Adipose tissue (tissue), 3 donors: Measurements from ENCODE around the gene ACBD6. TPM values are rescaled to one million over a fixed set of nuclear protein-coding genes. Genes with fewer than 3 reads are reported as not detected.

ENCODE experiments used
- H3K27ac ChIP-seq: one replicate; pipeline ENCODE4 v1.5.1; 2013; ENCODE audit warnings: low read depth, low read length
- WGBS, 3 donors: extraction: QIAGEN DNeasy Blood & Tissue Kit; methylation state at CpG; one replicate each; pipeline ENCODE4 v1.1.7; 2013; 5-methylcytosine and 5-hydroxymethylcytosine counted together
- polyA plus RNA-seq, 3 donors: library from polyadenylated mRNA; stranded (reverse); fragments of 200-250 nt; gene quantifications; one replicate each; pipeline ENCODE4 v1.2.3, GENCODE V29; 2013
- donor health status: healthy with polysubstance abuse.
- donor health status: Bipolar disorder and iron deficiency.
- donor health status: healthy.

ACBD6 gene
- polyA plus RNA-seq, 3 donors: 17.9 to 27.4 (median 23.4) TPM

DNA sequence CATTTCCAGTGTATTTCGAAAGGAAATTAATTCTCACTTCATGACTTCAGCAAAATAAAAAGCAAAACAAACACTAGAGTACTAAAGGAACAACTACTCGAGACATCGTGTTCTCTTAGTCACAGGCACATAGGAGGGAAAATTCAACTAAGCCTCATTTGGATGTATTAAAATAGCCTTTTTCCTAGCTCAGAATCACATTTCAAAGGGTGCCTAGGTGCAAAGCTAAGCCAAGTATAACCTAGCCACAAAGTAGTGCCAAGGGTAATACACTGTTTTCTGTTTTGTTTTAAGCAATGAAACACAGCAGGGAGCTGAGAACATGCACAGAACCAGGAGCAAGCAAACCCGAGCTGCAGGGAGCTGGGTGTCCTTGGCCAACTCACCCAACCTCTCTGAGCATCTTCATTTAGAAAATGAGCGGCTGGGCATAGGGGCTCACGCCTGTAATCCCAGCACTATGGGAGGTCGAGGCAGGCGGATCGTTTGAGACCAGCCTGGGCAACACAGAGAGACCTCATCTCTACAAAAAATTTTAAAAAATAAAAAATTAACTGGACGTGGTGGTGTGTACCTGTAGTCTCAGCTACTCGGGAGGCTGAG lies 26.6 kb upstream of the ACBD6 start:
- no peak overlapping the region for H3K27ac ChIP-seq
- whole genome bisulfite sequencing, 3 donors: 88 to 89% (median 88%) methylated on average over 11 of the region's 11 CpGs

DNA sequence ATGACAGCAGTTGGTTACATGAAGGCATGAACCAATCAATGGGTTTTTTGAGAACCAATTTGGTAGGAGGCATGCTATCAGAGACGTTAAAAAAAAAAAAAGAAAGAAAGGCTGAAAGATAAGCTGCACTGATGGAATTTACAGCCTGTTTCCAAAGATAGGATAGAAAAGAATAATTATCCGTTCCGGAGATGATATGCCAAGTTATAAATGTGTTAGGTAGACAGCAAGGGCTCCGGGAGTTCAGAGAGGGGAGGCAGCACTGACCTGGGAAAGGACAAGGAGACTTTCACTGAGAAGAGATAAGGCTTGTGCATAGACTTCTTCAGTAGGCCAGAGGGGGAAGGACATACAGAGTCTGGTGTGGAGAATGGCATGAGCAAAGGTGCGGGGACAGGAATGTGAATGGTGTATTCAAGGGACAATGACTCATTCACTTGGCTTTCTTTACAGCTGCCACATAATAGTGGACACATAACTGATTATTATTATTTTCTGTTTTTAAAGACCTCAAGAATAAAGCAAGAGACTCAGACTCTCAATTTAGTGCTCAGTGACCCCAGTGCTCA lies 24.8 kb upstream of the ACBD6 start:
- WGBS, 3 donors: 66 to 72% (median 69%) methylated on average over 5 of the region's 5 CpGs
- H3K27ac ChIP-seq: no peak overlapping the region

DNA sequence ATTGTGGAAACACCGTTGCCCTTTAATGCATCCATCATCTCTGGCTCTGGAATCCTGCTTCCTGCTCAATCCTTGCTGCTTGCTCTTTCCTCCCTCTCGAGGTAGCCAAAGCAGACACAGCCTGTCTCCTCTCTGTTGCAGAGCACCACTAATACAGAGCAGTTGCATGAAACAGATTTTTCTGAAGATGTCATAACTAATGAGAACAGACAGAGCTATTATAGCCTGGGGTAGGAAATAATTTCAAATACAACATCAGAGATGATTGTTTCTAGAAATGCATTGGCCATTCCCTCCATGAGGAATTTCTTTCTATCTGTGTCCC lies 23.3 kb upstream of the ACBD6 start:
- no peak overlapping the region for H3K27ac ChIP-seq
- 22 to 51% (median 27%) methylated on average over 2 of the region's 2 CpGs for WGBS, 3 donors

DNA sequence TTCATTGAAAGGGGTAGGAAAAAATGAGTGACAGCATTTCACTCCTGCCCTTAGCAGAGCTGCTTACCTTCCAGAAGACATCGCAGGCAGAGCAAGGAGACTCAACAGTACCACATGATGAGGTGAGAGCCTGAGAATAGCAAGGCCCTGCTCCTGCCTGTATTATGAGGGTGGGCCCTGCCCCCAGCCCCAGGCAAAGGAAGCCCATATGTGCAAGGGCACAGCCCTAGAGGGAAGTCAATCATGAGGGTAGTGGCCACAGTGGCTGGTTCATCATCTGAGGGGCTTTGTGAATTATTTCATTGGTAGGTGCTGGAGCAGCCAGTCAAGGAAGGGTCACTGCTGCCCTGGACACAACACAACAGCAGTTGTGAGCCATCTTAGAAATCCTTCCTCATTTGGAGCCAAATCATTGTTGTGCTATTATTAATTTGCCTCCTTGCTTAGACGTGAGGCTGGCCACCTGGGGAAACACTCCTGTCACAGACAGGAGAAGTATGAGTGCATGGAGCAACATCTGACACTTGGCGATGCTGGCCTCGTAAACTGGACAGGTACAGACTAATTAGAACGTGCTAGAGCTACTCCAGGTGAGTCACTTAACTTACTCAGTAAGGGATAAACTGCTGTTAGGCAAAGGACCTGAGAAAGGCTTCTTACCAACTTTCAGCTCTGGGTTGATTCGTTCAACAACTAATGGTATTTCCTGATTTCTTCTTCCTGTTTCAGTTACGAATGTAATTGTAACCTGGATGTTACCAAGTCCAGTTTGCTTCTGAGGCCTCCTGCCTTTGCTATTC lies 22.7 kb upstream of the ACBD6 start:
- WGBS, 3 donors: 59 to 76% (median 60%) methylated on average over 7 of the region's 7 CpGs
- no peak overlapping the region for H3K27ac ChIP-seq

DNA sequence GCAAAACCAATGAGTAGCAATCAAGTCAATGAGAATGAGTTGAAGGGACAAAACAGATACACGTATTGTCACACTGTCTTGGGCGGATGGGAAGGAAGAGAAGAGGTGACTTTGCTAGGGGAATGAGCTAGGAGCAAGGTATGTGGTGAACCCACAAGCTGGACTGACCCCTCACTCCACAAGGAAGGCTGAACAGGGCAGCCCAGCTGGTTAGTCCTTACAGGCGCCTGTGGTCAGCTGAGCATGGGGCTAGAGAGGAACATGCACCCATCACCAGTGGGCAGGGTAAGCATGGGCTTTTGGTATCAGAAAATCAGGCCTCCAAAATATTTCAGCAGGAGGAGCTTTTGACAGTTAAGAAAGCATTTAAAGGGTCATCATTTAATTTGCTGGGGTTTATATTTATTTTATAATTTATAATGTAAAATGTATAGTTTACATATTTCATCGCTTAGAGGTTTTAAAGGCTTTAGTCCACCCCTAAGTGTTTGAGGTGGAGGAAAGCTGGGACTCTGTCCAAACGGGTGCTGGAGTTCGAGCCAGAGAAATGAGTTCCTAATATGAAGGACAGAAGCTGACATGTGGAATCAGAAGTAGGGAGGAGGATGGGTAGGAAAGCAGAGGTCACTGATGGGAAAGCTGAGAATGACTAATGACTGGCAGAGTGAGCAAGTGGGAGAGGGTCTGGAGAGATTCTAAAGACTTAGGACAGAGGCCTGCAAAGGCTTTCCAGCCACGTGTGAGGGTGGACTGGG lies 22.0 kb upstream of the ACBD6 start:
- 83 to 86% (median 85%) methylated on average over 7 of the region's 7 CpGs for WGBS, 3 donors
- no peak overlapping the region for H3K27ac ChIP-seq

DNA sequence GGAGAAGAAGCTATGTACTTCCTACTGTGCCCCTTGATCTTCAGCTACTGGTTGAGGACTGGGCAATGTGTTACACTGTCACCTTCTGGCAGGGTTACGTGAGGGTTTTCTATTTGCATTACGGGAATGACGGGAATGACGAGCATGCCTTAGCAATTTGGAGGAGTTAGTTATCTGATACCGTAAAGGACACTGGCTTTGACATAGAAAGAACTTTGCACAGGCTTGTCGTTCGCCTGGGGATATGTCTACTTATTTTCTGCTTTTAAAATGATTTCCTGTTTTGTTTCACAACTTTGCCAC lies 19.8 kb upstream of the ACBD6 start:
- 28 to 81% (median 76%) methylated on average over 7 of the region's 7 CpGs for WGBS, 3 donors
- H3K27ac ChIP-seq: no peak overlapping the region

DNA sequence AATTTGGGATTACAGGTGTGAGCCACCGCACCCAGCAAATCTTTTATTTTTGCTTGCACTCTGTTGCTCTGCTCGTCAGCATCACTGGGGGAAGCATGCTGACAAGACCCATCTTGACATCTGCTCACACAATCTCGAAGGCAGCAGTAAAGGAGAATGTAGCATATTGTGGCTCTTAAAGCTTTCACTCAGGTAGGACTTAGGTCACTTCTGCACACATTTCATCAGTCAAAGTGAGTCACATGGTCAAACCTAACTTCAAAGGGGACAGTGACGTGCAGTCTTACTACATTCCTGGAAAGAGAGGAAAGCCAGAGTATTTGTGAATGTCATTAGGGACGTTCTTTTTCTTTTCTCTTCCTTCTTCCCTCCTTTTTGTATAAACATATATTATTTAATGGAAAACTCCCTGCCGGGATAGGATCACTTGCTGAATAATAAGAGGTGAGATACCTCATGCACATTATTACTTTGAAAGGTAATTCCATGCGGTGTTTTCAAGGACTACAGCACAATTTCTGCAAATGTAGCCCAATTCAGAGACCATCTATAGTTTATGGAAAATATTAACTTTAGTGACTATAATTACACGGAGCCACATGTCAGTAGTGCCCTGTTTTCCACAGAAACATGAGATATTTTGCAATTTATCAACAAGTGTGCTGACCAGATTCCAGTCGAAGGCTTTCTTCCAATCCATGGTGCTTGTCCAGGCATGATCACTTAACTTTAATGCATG lies 19.3 kb upstream of the ACBD6 start:
- WGBS, 3 donors: 57 to 68% (median 58%) methylated on average over 9 of the region's 9 CpGs

DNA sequence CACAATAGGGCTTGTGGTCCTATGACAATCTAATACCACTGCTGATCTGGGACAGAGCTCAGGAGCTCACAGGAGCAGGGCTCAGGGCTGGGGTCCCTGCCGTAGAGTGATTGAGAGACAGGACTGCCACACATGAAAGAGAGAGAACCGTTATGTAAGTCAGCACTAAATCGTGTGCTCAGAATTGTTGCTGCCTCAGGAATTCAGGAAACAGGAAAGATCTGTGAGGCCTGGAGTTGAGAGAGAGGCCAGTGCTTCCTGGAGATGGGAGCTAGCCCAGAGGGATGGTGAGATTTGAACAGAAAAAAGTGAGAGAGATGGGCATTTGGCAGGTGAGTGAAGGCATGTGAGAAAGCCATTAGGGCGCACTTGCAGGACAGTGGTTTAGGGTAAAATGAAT lies 17.5 kb upstream of the ACBD6 start:
- no peak overlapping the region for H3K27ac ChIP-seq
- WGBS, 3 donors: 34 to 59% (median 46%) methylated on average over 4 of the region's 4 CpGs

More for the DNA sequence above, 19.3 kb upstream of the ACBD6 start:
- no peak overlapping the region for H3K27ac ChIP-seq

DNA sequence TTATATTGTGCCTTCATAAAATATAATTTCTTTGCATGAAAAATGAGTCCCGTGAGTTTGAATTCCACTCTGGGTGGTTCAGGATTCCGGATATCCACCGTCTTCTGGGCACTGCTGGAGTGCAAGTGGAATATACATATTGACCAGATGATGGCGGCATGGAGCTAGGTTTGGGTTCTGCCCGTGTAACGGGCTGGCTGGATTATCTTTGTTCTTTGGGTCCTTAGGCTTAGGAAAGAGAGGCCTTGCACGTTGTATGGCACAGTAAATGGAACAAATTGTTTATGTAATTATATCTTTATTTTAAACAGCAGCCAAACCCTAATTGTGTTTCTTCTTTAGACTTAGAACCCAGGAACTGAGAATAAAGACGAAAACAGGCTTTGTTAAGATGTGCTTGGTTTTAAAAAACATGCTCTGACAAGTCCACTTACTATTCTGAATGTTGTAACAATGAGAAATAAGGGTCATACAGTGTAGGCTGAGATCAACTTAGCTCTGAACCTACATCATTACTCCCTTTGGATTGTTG lies 13.5 kb upstream of the ACBD6 start:
- no peak overlapping the region for H3K27ac ChIP-seq
- WGBS, 3 donors: 14 to 16% (median 15%) methylated on average over 8 of the region's 8 CpGs

DNA sequence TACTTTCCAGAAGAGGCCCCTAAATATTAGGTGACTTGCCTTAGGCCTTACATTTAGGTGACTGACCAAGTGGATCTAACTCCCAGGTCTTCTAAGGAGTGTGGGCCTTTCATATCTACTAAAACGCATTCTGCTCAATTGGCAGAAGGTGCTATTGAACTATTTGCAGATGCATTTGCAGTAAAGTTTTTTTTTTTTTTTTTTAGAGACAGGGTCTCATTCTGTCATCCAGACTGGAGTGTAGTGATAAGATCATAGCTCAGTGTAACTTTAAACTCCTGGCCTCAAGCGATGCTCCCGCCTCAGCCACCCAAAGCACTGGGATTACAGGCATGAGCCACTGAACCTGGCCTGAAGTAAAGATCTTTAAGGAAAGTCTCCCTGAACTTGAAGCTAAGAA lies 13.0 kb upstream of the ACBD6 start:
- H3K27ac ChIP-seq: no peak overlapping the region
- 33 to 37% (median 34%) methylated on average over 3 of the region's 3 CpGs for WGBS, 3 donors

DNA sequence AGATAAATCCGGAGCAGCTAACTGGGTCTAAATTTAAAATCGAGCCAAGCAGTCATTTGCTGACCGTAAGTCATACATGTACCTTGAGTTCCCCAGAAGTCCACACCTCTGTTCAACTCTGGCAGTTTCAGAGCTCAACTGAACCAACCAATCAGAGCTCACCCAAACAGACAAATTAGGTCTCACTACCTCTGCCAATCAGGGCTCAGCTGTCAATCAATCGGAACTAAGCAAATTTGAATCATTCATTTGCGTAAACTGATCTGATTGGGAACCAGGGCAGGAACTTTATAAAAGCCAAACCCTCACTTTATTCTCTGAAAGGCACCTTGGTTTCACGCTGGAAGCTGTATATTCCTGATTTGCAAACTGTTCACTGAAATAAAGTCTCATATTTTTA lies 11.2 kb upstream of the ACBD6 start:
- H3K27ac ChIP-seq: no peak overlapping the region
- 77 to 79% (median 79%) methylated on average over 6 of the region's 6 CpGs for WGBS, 3 donors

DNA sequence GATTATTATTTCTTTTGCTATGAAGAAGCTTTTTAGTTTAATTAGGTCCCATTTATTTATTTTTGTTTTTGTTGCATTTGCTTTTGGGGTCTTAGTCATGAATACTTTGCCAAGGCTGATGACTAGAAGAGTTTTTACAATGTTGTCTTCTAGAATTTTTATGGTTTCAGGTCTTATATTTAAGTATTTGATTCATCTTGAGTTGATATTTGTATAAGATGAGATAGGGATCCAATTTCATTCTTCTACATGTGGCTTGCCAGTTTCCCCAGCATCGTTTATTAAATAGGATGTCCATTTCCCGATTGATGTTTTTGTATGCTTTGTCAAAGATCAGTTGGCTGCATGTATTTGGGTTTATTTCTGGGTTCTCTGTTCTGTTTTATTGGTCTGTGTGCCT lies 8.5 kb upstream of the ACBD6 start:
- 94 to 99% (median 94%) methylated on average over 2 of the region's 2 CpGs for WGBS, 3 donors
- H3K27ac ChIP-seq: no peak overlapping the region

DNA sequence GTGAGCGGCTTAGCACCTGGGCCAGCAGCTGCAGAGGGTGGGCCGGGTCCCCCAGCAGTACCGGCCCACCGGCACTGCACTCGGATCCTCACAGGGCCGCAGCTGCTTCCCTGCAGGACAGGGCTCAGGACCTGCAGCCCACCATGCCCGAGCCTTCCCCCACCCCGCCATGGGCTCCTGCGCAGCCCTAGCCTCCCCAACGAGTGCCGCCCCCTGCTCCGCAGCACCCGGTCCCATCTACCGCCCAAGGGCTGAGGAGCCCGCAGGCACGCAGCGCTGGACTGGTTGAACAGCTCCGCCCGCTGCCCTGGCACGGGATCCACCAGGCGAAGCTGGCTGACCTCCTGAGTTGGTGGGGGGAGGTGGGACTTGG lies 6.3 kb upstream of the ACBD6 start:
- H3K27ac ChIP-seq: no peak overlapping the region
- WGBS, 3 donors: 95 to 97% (median 95%) methylated on average over 18 to 21 of the region's 21 CpGs

DNA sequence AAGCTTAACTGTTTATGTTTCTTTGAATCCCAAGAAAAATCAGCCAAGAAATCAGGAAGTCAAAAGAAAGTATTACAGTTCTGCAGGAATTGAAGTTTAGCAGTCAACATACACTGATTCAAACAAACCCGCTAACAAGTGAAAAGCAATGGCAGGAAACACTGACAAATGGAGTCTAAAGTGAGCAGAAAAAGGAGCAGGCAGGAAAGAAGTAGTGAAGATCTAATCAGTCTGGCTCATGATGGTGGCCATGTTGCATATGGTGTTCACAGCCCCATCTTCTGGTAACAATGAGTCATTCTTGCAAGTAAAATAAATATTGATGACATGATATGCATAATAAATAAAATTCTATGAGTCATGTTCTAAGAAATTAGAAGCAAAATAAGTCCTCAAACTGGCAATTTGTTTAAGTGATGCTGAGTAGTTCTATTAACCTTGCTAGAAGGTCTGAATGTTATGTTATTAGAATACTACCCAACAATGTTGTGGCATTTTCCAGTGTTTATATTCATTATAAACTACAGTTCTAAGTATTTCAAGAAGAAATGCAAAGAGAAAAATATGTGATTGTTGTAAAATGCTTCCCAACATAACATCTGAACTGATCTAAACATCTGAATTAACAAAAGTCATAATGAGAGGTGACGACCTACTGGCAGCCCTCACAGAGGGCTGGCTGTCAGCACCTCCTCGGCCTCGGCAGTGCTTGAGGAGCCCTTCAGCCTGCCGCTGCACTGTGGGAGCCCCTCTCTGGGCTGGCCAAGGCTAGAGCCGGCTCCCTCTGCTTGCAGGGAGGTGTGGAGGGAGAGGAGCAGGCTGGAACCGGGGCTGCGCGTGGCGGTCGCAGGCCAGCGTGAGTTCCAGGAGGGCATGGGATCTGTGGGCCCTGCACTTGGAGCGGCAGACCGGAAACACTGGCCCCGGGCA lies 5.7 kb upstream of the ACBD6 start:
- H3K27ac ChIP-seq: no peak overlapping the region
- WGBS, 3 donors: 92 to 93% (median 92%) methylated on average over 15 of the region's 15 CpGs

DNA sequence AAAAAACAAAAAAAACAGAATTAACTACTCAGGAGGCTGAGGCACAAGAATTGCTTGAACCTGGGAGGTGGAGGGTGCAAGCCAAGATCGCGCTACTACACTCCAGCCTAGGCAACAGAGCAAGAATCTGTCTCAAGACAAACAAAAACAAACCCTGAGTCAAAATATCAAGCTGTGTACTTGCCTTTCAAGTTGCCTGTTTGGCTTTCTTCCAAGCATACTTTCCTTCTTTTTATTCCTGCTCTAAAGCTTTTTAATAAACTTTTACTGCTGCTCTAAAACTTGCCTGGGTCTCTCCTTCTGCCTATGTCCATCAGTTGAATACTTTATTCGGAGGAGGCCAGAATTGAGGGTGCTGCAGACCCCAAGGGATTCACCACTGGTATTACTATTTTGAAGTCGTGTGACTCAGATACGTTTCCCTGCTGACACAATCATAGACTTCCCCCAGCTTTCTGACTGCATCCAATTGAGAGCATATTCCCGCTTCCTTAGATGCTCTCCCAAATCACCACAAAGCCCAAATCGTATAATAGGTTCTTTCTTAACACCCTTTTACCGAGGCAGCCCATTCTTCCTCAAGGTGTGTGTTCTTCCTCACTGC lies 3.5 kb upstream of the ACBD6 start:
- 69 to 80% (median 74%) methylated on average over 8 of the region's 8 CpGs for whole genome bisulfite sequencing, 3 donors
- no peak overlapping the region for H3K27ac ChIP-seq

DNA sequence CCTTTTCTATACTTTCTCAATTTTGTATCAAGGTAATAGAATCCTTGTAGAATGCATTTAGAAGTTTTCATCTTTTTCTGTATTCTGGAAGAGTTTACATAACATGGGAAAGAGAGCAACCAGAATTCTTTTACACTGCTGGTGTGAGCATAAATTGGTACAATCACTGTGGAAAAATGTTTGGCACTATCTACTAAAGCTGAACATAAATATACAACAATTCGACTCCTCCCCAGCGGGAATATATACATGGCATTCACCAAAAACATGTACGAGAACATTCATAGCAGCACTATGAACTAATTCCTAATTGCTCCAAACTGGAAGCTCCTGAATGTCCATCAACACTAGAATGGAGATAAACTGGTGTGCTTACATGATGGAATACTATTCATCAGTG lies 1.8 kb upstream of the ACBD6 start:
- WGBS, 3 donors: 96 to 98% (median 98%) methylated on average over 3 of the region's 3 CpGs
- H3K27ac ChIP-seq: no peak overlapping the region

DNA sequence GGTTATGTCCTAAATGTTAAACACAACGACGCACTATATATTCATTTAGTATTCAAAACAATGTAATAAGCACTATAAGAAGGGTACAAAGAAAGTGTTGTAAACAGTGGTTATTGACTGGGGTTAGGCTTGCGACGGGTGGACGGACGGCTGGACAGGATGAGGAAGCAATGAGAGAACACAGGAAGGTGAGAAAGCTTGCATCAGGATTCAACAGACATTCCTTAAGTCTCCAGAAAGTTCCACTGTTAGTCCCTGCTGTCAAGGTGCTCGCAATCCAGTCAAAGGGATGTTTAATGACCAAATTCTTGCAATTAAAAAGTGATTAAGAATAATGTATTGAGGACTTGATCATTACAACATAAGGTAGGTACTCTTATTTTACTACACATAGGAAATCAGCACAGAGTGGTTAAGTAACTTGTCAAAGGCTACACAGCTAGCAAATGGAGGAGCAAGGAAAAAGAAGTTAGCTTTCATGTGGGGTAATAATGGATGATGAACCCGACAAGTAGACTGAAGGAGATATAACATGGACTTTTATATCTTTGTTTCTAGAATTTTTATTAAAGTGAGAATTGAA lies 994 bp upstream of the ACBD6 start:
- WGBS, 3 donors: 15 to 19% (median 17%) methylated on average over 8 of the region's 8 CpGs
- no peak overlapping the region for H3K27ac ChIP-seq
